Activated CD8-positive, alpha-beta memory T cell treated with anti-CD3 and anti-CD28 coated beads, Interleukin-2, amount 50 U/mL, for 48 hours (primary cell): ENCODE results near the gene CT45A10.
"Not testable (repeated sequence)": the region's sequence is repeated elsewhere in the genome, so short reads cannot be mapped to it uniquely, and the experiment has no call there.

Experiments
- DNase-seq: peaks from one replicate; pipeline ENCODE4 v3.0.0-alpha.2; 2020

CT45A10 gene, protein sequence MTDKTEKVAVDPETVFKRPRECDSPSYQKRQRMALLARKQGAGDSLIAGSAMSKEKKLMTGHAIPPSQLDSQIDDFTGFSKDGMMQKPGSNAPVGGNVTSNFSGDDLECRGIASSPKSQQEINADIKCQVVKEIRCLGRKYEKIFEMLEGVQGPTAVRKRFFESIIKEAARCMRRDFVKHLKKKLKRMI

DNA sequence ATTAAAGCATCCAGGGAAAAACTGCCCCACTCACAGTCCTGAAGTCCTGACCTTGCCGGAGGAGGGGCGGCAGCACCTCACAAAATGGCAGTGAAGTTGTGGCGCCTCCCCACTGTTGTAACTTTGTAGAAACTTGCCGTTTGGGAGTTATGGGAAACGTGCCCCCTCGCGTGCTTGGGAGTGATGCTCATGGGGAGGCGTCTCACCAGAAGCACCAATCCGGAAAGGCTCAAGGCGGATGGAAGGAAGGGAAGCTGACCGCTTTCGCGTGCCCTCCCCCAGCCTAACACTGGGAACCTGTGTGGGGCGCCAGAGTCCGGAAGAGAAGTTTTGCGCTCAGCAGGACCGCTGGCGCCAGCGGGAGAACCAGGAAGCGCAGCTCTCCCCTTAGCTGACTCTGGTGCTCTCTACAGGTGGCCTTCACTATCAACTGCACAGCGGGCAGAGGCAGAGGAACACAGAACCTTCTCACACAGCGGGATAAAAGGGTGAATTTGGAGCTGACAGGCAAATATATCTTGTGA, at the start of gene CT45A10, which contains the start of gene SAGE1:
Gene CT45A10 (minus strand): TSS at position 151 of the 524 bp plus-strand sequence. CDS start 8,100 bp downstream, outside the sequence.
Gene SAGE1 (plus strand): TSS at position 423 of the 524 bp plus-strand sequence. CDS start 2,527 bp downstream, outside the sequence.
- no peak for DNase-seq

DNA sequence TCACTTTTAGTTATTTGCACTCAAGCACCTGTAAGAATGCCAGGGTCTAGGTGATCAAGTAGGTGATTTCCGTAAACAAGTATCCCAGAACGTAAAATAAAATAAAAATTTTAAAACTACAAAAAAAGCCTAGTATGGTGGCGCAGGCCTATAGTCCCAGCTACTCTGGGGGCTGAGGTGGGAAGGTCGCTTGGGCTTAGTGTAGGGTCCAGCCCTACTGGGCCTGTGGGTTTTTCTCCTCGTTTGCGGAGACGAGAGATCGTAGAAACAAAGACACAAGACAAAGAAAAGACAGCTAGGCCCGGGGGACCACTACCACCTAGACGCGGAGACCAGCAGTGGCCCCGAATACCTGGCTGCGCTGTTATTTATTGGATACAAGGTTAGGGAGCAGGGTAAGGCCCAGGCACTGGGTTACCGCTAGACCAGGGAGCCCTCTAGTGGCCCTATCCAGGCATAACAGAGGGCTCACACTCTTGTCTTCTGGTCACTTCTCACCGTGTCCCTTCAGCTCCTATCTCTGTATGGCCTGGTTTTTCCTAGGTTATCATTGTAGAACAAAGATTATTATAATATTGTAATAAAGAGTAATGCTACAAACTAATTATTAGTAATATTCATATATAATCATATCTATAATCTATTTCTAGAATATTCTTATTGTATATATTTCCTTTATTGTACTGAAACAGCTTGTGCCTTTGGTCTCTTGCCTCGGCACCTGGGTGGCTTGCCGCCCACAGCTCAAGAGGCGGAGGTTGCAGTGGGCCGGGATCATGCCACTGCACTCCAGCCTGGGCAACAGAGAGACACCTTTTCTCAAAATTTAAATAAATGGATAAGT, 38.6 kb upstream of the CT45A10 start:
- DNase-seq = peak; percentile 54

DNA sequence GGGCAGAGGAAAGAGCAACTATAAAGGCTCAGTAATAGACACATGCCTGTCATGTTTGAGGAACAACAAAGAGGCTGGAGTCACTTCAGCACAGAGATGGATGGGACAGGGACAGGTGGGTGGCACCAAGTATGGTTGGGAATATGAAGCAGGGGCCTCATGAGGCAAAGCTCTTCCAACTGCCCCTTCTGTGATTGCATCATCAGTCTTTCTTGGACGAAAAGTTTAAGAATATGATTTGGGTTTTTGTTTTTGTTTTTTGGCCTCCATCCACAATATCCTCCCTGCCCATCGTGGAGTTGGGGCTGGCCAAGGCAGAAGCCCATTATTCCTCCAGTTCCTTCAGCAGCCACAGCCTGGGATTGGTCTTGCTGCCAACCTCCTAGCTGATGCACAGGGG, 34.7 kb upstream of the CT45A10 start:
- DNase-seq = no peak

DNA sequence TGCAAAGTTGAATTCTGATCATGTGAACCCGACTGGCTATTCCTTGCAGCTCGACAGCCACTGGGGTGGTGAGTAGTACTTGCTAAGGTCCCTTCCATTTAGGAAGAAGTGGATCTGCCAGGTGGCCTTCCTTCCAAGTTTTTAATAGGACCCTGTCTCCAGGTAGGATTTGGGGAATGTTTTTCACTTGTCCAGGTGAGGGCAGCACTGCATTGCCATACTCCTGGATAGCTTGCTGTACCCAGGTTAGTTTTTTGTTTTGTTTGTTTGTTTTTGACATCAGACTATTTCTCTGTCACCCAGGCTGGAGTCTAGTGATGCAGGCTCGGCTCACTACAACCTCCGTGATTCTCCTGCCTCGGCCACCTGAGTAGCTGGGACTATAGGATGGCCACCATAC, 30.1 kb upstream of the CT45A10 start:
- no peak for DNase-seq

DNA sequence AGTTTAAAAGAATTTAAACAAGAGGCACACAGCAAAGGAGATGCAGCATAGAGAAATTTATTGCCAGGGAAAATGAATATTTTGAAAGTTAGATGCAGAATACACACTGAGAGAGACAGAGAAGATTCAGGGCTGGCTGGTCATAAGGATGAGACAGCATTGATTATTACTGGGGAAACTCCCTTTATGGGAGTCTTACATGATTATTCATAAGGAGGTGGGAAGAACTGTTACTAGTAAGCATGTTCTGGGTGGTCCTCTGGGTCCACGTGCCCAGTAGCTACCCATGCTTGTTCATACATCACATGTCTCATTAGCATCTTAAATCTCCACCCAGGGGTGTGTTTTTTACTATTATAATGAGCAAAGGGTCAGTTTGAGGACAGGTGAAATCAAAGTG, 27.3 kb upstream of the CT45A10 start:
- not testable (repeated sequence) for DNase-seq

DNA sequence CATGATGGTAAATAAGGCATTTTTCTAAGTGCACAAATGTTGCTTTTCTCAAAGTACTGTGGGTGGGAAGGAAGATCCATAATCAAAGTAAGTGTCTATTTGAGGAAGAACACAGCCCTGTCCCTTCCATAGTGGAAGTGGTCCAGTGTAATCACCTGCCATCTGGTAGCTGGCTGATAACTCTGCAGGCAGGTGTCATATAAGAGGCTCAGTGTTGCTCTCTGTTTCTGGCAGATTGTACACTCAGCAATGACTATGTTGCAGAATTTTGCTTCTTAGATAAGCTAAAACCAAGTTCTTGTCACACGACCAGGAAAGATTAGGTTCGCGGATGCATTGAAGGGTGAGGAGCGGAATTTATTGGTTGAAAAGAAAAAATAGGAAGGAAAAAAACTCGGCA, 21.2 kb upstream of the CT45A10 start:
- DNase-seq = no peak

DNA sequence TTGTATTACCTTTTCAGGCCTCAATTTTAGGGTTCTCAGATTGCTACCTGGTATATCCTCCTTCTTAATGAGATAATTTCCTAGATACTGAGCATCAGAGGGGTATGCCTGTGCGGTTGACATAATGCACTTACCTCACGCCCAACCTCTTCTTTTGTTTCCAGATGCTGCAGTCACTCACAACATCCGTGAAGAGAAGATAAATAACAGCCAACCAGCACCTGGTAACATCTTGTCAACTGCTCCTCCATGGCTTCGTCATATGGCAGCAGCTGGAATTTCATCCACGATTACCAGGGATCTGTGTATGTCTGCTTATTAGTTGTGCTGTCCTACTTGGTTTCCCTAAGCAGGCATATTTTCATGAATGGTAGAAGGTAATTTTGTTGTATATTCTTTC, 17.0 kb upstream of the CT45A10 start:
- DNase-seq = no peak

DNA sequence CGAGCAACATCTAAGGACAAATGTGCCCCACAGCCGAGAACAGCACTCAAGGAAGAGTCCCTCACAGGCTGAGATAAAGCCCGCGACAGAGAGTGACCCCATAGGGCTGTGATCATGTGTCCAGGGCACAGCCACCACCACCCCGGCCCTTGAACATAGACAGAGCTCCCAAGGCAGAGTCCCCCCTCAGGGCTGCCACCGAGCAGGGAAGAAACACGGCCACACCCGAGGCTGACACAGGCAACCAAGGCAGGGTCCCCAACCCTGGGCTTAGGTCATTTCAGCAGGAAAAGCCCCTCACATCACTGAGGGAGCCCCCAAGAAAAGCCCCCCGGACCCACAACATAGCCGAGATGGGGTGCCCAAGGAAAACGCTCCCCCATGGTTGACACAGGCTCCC, 463 bp downstream of the CT45A10 start:
- DNase-seq = no peak

DNA sequence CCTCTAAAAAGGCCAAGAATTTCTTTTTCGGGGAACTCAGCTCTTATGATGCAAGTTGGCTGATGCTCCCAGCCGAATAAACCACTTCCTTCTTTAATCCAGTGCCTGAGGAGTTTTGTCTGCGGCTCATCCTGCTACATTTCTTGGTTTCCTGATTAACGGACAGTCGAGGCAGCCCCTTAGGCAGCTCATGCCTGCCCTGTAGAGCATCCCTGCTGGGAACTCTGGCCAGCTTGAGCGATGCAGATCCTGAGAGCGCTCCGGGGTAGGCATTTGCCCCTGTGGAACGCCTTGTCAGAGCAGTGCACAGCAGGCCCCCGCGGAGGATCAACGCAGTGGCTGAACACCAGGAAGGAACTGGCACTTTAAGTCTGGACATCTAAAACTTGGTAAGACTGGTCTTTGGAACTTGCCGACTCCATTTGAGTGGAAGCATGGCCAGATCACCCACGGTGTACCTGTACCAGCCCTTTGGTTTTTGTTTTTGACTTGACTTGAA, 3.1 kb downstream of the CT45A10 start:
- no peak for DNase-seq

DNA sequence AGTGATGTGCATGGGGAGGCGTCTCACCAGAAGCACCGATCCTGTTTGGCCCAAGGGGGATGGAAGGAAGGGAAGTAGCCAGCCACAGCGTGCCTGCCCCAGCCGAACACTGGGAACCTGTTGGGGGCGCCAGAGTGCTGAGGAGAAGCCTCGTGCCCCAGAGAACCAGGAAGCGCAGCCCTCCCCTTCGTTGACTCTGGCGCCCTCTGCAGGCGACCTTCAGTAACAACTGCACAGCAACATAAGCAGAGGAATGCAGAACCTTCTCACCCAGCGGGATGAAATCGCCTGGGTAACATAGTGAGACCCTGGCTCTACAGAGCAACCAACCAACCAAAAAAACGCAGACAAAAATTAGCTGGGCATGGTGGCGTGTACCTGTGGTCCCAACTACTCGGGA, 4.3 kb downstream of the CT45A10 start:
- peak; percentile 74 for DNase-seq

DNA sequence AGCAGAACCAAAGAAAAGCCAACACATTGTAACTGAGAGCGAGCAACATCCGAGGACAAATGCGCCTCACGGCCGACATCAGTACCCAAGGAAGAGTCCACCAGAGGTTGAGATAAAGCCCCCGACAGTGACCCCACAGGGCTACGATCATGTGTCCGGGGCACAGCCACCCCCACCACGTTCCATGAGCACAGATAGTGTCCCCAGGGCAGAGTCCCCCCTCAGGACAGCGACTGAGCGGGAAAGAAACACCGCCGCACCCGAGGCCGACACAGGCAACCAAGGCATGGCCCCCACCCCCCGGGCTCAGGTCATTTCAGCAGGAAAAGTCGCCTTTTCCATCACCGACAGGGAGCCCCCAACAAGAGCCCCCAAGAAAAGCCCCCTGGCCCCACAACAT, 5.0 kb downstream of the CT45A10 start:
- not testable (repeated sequence) for DNase-seq

DNA sequence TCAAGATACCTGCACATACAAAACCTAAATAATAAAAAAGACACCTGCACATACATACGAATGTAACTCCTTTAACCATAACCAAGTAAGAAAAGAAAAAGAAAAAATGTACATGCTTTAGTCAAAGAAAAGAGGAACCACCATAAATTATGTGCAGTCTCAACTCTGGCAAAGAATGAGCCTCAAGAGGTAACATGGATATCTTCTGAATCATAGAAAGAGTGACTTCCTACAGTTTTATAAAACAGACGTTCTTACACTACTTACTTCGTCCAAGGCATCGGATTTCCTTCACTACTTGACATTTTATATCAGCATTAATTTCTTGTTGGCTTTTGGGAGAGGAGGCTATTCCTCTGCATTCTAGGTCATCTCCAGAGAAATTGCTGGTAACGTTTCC, 10.5 kb downstream of the CT45A10 start:
- not testable (repeated sequence) for DNase-seq

DNA sequence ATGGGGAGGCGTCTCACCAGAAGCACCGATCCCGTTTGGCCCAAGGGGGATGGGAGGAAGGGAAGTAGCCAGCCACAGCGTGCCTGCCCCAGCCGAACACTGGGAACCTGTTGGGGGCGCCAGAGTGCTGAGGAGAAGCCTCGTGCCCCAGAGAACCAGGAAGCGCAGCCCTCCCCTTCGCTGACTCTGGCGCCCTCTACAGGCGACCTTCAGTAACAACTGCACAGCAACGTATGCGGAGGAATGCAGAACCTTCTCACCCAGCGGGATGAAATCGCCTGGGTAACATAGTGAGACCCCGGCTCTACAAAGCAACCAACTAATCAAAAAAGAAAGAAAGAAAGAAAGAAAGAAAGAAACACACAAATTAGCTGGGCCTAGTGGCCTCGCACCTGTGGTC, 21.5 kb downstream of the CT45A10 start, which contains the start of gene CT45A9:
Gene CT45A9 (minus strand): TSS at position 101 of the 400 bp plus-strand sequence. CDS start 3,751 bp downstream, outside the sequence.
- not testable (repeated sequence) for DNase-seq

DNA sequence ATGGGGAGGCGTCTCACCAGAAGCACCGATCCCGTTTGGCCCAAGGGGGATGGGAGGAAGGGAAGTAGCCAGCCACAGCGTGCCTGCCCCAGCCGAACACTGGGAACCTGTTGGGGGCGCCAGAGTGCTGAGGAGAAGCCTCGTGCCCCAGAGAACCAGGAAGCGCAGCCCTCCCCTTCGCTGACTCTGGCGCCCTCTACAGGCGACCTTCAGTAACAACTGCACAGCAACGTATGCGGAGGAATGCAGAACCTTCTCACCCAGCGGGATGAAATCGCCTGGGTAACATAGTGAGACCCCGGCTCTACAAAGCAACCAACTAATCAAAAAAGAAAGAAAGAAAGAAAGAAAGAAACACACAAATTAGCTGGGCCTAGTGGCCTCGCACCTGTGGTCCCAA, 38.8 kb downstream of the CT45A10 start, which contains the start of gene CT45A8:
Gene CT45A8 (minus strand): TSS at position 101 of the 400 bp plus-strand sequence. CDS start 3,755 bp downstream, outside the sequence.
- not testable (repeated sequence) for DNase-seq

DNA sequence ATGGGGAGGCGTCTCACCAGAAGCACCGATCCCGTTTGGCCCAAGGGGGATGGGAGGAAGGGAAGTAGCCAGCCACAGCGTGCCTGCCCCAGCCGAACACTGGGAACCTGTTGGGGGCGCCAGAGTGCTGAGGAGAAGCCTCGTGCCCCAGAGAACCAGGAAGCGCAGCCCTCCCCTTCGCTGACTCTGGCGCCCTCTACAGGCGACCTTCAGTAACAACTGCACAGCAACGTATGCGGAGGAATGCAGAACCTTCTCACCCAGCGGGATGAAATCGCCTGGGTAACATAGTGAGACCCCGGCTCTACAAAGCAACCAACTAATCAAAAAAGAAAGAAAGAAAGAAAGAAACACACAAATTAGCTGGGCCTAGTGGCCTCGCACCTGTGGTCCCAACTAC, 56.1 kb downstream of the CT45A10 start, which contains the start of gene CT45A7:
Gene CT45A7 (minus strand): TSS at position 101 of the 400 bp plus-strand sequence. CDS start 3,747 bp downstream, outside the sequence.
- not testable (repeated sequence) for DNase-seq
